ENCODE data around the gene SHROOM3. TPM values are rescaled to one million over a fixed set of nuclear protein-coding genes. Genes with fewer than 3 reads are reported as not detected.

SHROOM3 gene
- total RNA-seq, 1 experiment from 2014 or later: 27.6 TPM

DNA sequence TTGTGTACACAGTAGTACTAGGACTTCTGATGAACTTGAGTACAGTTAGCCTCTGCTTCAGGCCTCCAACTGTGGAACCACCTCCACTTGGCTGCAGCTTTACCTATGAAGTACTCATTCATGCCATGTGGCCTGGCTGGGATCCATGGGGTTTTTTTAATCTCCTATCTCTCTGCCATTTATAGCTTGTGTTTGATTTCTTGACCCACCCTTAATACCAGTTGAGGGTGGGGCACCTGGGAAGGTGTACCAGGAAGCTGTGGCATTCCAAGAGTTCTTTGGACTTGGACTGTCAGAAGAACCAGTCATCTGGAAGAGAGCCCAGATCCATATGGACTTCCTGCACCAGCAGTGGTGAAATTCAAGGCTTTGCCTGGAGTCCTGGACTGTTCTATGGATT, 230.1 kb downstream of the SHROOM3 start:
- no peak overlapping the region for H2BK120ac ChIP-seq (ENCODE audit: low read depth, low read length, poor library complexity, severe bottlenecking)
- no peak overlapping the region for H3T11ph ChIP-seq (ENCODE audit: low read length)
- no peaks in the 10 kb centered on the region for H3K4me1 ChIP-seq (ENCODE audit: insufficient read depth, low read length)
- no peak for DNase-seq
- no peak overlapping the region for H4K5ac ChIP-seq (ENCODE audit: insufficient read length, low read depth, low read length)
- H3K27ac ChIP-seq (ENCODE audit: insufficient read length, low read depth, low read length): no peak overlapping the region
- Mint-ChIP-seq H3K4me1 (no peaks in the 10 kb centered on the region), H3K27me3 (ENCODE audit: low read depth) (no peaks in the 10 kb centered on the region), H3K4me3 (no peak overlapping the region), H3K27ac (no peak overlapping the region), H3K9me3 (no peaks in the 10 kb centered on the region), H3K36me3 (ENCODE audit: insufficient read depth in 1 of 3, low read depth in 3 of 3) (no peaks in the 10 kb centered on the region; a peak in 1 of 7 replicates)
- no peak overlapping the region for H3K4ac ChIP-seq (ENCODE audit: low read depth, low read length)
- no peaks in the 10 kb centered on the region for H3K27me3 ChIP-seq (ENCODE audit: insufficient read depth, low read length)
- no peak overlapping the region for H3K14ac ChIP-seq (ENCODE audit: insufficient read depth, low read length)
- H3K56ac ChIP-seq (ENCODE audit: insufficient read length, low read depth, low read length): no peak overlapping the region
- no peaks in the 10 kb centered on the region for H3K79me2 ChIP-seq (ENCODE audit: insufficient read depth, low read length)
- no peak overlapping the region for H4K8ac ChIP-seq (replicated peaks; ENCODE audit: insufficient read length, low read depth, low read length)
- no peak overlapping the region for H2BK12ac ChIP-seq (ENCODE audit: insufficient read length, low read depth, low read length)
- no peak overlapping the region for H2BK20ac ChIP-seq (ENCODE audit: low read depth, low read length, poor library complexity, severe bottlenecking)
- H4K91ac ChIP-seq (ENCODE audit: insufficient read length, low read depth, low read length): no peak overlapping the region
- no peak overlapping the region for H2BK5ac ChIP-seq (ENCODE audit: insufficient read length, low read length)
- no peak overlapping the region for H3K23ac ChIP-seq (ENCODE audit: insufficient read length, low read depth, low read length)
- H3K79me1 ChIP-seq (ENCODE audit: insufficient read depth, low read depth, low read length, poor library complexity, severe bottlenecking): no peaks in the 10 kb centered on the region
- H4K20me1 ChIP-seq (ENCODE audit: control insufficient read depth, insufficient read depth, insufficient read length): no peaks in the 10 kb centered on the region
- H2AFZ ChIP-seq (ENCODE audit: low read length): no peak overlapping the region
- no peak overlapping the region for H3K4me2 ChIP-seq (ENCODE audit: insufficient read depth, insufficient read length, low read length)
- H2BK15ac ChIP-seq (ENCODE audit: low read depth, low read length): no peak overlapping the region
- no peak overlapping the region for H3K18ac ChIP-seq (ENCODE audit: insufficient read length, low read depth, low read length)
- no peak overlapping the region for H2AK5ac ChIP-seq (ENCODE audit: insufficient read length, low read length)
- TF ChIP-seq, protein P1, sequence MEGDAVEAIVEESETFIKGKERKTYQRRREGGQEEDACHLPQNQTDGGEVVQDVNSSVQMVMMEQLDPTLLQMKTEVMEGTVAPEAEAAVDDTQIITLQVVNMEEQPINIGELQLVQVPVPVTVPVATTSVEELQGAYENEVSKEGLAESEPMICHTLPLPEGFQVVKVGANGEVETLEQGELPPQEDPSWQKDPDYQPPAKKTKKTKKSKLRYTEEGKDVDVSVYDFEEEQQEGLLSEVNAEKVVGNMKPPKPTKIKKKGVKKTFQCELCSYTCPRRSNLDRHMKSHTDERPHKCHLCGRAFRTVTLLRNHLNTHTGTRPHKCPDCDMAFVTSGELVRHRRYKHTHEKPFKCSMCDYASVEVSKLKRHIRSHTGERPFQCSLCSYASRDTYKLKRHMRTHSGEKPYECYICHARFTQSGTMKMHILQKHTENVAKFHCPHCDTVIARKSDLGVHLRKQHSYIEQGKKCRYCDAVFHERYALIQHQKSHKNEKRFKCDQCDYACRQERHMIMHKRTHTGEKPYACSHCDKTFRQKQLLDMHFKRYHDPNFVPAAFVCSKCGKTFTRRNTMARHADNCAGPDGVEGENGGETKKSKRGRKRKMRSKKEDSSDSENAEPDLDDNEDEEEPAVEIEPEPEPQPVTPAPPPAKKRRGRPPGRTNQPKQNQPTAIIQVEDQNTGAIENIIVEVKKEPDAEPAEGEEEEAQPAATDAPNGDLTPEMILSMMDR (conservative IDR thresholded peaks at IDR 0.05): no peak
- no peaks in the 10 kb centered on the region for H3K23me2 ChIP-seq (ENCODE audit: insufficient read length, low read depth, low read length, poor library complexity, severe bottlenecking)
- no peaks in the 10 kb centered on the region for H3K9me3 ChIP-seq (ENCODE audit: control insufficient read depth, low read depth, low read length)
- no peak overlapping the region for H3K9ac ChIP-seq (ENCODE audit: extremely low read depth, insufficient read length, low read length)
